Stimulated activated naive B cell treated with anti-CD40 and anti-IgM and Interleukin-4, amounts not matched to agents 10 μg/mL and 1 μg/mL and 100 μg/mL, for 72 hours (primary cell): ENCODE data around the gene QKI.
A peak's percentile ranks its signal among the peaks of the same experiment; 100 is the strongest.
"Not testable (repeated sequence)": the region's sequence is repeated elsewhere in the genome, so short reads cannot be mapped to it uniquely, and the experiment has no call there.

Experiments used
- ATAC-seq, 2 donors: fragments of 150-1000 bp; cut with Tn5 transposase; replicated peaks; 2 replicates each; pipeline ENCODE4 v1.10.0; 2021; ENCODE audit warnings: moderate library complexity in 1 of 2
- DNase-seq: peaks from one replicate; pipeline ENCODE4 v3.0.0; 2021
- H3K27ac Mint-ChIP-seq: one replicate; pipeline ENCODE4 v1.8.0; 2022; ENCODE audit warnings: mild to moderate bottlenecking, mixed read lengths
- H3K27me3 Mint-ChIP-seq, 2 donors: one replicate each; pipeline ENCODE4 v1.8.0; 2022; ENCODE audit warnings: mixed read lengths in 2 of 2
- H3K36me3 Mint-ChIP-seq, 2 donors: one replicate each; pipeline ENCODE4 v1.8.0; 2022; ENCODE audit warnings: mixed read lengths in 2 of 2, mild to moderate bottlenecking in 1 of 2
- H3K4me1 Mint-ChIP-seq, 2 donors: one replicate each; pipeline ENCODE4 v1.8.0; 2022; ENCODE audit warnings: mixed read lengths in 2 of 2, mild to moderate bottlenecking in 1 of 2
- H3K4me3 Mint-ChIP-seq, 2 donors: one replicate each; pipeline ENCODE4 v1.8.0; 2022; ENCODE audit warnings: mild to moderate bottlenecking in 2 of 2, mixed read lengths in 2 of 2, moderate library complexity in 1 of 2
- H3K9me3 Mint-ChIP-seq, 2 donors: one replicate each; pipeline ENCODE4 v1.8.0; 2022; ENCODE audit warnings: mixed read lengths in 2 of 2, mild to moderate bottlenecking in 1 of 2

The QKI gene

DNA sequence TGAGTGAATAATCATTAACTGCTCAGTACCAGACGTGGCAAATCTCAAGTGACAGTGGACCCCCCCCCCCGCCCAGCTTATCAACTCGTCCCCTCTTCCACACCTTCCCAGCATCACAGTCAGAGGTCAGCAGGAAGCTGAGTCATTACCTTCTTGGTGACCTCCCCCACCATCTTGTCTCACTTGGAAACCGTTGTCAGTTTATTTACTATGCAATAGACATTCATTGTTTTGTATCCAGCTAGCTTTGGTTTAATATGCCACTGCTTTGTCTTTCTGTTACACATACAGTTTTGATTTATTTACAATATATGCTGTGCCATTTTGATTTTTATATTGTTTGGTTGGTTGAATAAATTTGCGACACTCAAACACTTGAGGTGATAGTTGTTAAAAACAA, 158.1 kb downstream of the QKI start:
- Mint-ChIP-seq H3K4me1 (no peaks in the 10 kb centered on the region), H3K27ac (no peak overlapping the region), H3K9me3 (no peaks in the 10 kb centered on the region), H3K36me3 (peaks cover 12 to 23% of the 10 kb centered on the region in 2 donors), H3K4me3 (no peak overlapping the region), H3K27me3 (no peaks in the 10 kb centered on the region)
- ATAC-seq (no peak), DNase-seq (no peak)

DNA sequence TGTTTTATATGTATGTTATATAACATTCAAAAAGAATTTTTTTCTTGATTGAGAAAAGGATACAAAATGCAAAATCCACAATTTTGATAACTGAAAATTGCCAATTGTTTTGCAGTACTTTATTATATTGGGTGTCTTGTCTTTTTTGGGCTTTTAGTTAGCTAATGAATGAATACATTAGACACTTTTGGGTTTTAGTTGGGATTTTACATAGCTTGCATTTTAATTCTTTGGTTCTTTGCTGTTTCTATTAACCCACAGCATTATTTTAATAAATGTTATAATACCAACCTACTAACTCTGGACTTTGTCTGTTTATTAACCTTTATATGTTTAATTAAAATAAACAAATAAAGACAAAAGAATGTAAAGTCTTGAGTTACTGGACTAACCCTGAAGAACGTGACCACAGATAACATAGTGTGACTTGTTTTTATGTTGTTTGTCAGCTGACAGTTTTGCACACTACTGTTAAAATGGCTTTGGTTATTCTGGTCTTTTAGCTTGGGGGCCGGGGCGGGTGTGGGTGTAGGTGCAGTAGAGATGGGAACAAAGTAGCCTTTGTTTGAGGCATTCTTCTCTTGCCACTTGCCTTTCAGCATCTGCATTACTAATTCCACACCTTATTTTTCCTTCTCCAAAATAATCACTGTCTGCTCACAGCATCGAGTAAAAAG, 159.1 kb downstream of the QKI start:
- Mint-ChIP-seq H3K4me3 (no peak overlapping the region), H3K9me3 (no peaks in the 10 kb centered on the region), H3K4me1 (no peaks in the 10 kb centered on the region), H3K36me3 (peaks cover 12 to 27% of the 10 kb centered on the region in 2 donors), H3K27ac (no peak overlapping the region), H3K27me3 (no peaks in the 10 kb centered on the region)
- no peak for ATAC-seq
- no peak for DNase-seq

DNA sequence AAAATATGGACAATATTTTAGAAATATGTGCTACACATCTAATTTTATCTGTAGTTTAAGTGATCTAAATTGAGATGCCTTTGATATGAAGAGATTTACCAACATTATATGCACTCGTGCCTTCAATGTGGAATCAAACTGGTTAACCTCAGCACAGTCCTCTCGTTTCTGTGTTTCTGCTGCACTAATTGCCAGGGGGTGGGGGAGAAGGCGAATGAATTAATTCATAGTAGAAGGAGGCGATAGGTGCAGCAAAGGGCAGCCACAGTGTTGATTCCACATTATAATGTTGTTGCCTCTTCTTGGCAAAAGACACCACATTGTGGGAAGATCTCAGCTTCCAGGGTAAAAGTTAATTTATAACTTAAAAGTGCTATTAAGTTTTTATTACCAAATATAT, 161.6 kb downstream of the QKI start:
- H3K27me3 Mint-ChIP-seq = no peaks in the 10 kb centered on the region
- no peak for DNase-seq
- H3K27ac Mint-ChIP-seq = no peak overlapping the region
- no peaks in the 10 kb centered on the region for H3K4me1 Mint-ChIP-seq
- peaks cover 4 to 20% of the 10 kb centered on the region in 2 donors for H3K36me3 Mint-ChIP-seq
- no peak overlapping the region for H3K4me3 Mint-ChIP-seq
- no peaks in the 10 kb centered on the region for H3K9me3 Mint-ChIP-seq
- no peak for ATAC-seq

DNA sequence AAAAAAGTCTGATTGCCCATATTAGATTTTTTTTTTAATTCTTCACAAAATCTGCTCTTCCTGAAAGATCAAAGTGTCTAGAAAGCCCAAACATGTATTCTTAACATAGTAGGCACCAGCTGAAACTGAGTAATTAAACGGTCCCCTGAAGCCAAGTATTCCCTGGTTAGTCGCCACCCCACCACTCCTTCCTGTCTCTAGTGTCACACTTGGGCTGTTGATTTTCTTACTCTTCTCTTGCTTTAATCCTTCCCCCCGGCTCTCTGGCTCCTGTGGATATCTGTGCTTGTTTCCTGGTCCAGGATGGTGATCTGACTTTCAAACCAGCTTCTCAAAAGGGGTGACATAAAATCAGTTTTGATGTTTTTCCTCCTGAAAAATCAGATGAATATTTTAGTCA, 162.9 kb downstream of the QKI start:
- Mint-ChIP-seq H3K9me3 (no peaks in the 10 kb centered on the region), H3K27me3 (no peaks in the 10 kb centered on the region), H3K27ac (no peak overlapping the region), H3K4me3 (no peak overlapping the region), H3K36me3 (peaks cover 4 to 17% of the 10 kb centered on the region in 2 donors), H3K4me1 (no peaks in the 10 kb centered on the region)
- no peak for DNase-seq
- ATAC-seq = no peak

DNA sequence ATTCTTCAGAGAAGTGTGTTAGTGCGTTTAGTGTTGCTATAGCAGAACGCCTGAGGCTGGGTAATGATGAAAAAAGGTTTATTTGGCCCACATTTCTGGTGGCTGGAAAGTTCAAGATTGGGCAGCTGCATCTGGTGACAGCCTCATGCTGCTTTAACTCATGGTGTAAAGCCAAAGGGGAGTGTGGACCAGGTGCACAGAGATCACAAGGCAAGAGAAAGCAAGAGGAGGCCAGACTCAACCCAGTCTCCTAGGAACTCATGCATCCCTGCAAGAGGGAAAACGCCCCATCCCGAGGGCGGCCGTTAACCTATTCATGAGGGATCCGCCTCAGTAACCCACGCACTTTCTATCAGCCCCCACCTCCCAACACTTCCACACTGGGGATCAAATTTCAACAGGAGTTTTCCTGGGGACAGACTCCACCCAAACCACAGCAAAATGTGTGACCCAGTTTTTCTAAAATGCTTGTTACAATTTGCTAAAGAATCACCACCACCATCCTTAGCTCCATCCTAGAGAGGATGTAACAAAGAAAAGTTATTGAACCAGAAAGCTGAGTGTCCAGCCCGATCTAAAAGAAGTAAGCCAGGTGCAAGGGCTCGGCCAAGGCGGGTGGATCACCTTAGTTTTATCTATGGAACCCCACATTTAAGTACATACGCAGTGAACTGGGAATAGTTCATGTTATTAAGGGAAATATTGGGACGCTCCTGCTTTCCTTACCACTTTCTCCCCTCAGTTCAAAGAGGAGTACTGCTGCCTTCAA, 164.8 kb downstream of the QKI start:
- H3K4me1 Mint-ChIP-seq = no peaks in the 10 kb centered on the region
- ATAC-seq = no peak
- H3K9me3 Mint-ChIP-seq = no peaks in the 10 kb centered on the region
- no peak overlapping the region for H3K4me3 Mint-ChIP-seq
- peak overlapping the region; percentile 14 for H3K27ac Mint-ChIP-seq
- DNase-seq = no peak
- no peaks in the 10 kb centered on the region for H3K27me3 Mint-ChIP-seq
- H3K36me3 Mint-ChIP-seq = peaks cover 0 to 15% of the 10 kb centered on the region in 2 donors

DNA sequence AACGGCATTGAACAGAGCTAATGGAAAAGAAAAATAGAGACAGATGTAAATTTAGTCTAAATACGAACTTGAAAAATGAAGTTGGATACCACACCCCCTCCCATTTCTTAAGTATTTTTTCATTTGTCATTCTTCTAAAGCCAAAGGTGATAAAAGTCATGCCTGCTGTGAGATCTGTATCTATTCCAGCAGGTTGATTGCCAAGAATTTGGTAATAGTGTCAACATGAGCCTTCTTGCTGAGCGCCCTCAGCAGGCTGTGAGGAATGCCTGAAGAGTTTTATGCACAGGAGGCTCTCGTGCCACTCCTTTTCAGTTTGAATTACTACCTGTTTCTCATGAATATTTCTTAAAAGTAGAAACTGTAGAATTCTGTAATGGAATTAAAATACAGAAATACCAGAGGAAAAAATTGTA, 165.4 kb downstream of the QKI start:
- DNase-seq (no peak), ATAC-seq (no peak)
- no peaks in the 10 kb centered on the region for H3K4me1 Mint-ChIP-seq

DNA sequence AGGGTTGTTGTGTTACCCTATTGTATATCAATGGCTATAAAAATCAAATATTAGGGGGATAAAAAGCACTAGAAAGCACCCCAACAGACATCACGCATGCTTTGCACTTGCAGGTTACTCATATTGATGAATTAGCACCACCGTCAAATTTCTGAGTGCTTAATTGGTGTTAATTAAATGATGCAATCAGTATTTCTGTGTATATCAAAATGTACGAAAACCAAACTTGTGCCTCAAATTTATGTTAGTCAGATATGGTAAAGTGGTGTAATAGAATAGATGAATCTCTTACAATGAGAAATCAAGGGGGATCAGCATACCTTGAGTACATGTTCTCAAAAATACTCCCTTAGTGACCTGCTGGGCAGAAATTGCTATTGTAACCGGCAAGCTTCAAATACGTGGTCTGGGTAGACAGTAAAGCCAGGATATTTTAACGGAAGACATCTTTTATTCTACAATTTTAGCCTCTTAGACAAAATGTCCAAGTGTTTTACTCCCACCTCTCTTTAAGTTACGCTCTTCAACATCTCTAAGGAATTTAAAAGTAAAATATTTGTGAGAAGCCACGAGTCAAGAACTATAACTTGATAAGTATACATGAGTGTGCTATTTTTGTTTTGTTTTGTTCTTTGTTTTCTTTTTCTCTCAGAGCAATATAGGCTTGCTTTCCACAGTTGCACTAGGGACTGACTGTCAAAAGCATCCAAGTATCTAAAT, 166.0 kb downstream of the QKI start:
- ATAC-seq (no peak), DNase-seq (no peak)
- no peaks in the 10 kb centered on the region for H3K9me3 Mint-ChIP-seq
- peaks cover 0 to 15% of the 10 kb centered on the region in 2 donors for H3K36me3 Mint-ChIP-seq
- no peak overlapping the region for H3K27ac Mint-ChIP-seq
- no peaks in the 10 kb centered on the region for H3K27me3 Mint-ChIP-seq
- H3K4me3 Mint-ChIP-seq = no peak overlapping the region
- H3K4me1 Mint-ChIP-seq = no peaks in the 10 kb centered on the region

More for the DNA sequence above, 165.4 kb downstream of the QKI start:
- H3K4me3 Mint-ChIP-seq = no peak overlapping the region
- peak overlapping the region; percentile 14 for H3K27ac Mint-ChIP-seq
- H3K27me3 Mint-ChIP-seq = no peaks in the 10 kb centered on the region
- H3K9me3 Mint-ChIP-seq = no peaks in the 10 kb centered on the region
- H3K36me3 Mint-ChIP-seq = peaks cover 0 to 15% of the 10 kb centered on the region in 2 donors

DNA sequence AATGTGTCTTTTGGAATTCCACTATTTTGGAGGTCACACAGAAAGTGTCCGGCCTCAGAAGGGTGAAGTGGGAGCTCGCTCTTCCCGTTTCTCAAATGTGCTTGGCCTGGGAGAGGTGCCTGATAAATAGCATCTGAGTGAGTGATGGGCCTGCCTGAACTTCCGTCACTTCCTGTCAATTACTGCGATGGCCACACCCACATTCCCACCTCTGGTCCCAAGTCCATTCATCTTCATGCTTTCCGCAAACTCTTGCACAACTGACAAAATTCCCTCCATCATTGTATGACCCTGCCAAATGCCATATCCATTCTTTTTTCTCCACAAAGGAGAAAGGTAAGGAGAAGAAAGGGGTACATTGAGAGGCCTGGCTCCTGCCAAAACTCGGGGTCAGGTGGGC, 169.0 kb downstream of the QKI start:
- Mint-ChIP-seq H3K4me1 (peaks cover 0 to 12% of the 10 kb centered on the region in 2 donors), H3K27me3 (peaks cover 0 to 6% of the 10 kb centered on the region in 2 donors), H3K36me3 (peaks cover 0 to 8% of the 10 kb centered on the region in 2 donors), H3K9me3 (no peaks in the 10 kb centered on the region), H3K4me3 (no peak overlapping the region), H3K27ac (no peak overlapping the region)
- DNase-seq (no peak), ATAC-seq (no peak)

DNA sequence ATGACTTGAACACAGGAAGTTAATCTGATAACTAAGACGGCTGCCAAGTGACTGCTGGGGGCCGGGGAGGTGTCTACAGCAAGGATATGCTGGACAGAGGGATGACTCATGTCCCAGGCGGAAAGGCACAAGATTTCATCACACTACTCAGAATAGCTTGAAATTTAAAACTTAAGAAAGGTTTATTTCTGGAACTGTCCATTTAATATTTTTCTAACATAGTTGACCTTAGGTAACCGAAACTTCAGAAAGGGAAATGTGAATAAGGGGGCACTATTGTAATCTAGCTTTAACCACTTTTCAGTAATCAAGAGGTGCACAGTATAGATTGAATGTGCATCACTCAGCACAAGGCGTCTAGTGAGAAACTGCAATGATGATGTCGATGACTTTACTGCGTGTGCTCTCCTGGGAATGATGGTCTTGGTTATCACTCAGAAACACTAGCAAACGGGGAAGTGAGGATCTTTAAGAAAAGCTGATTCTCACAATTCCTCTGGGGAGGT, 171.5 kb downstream of the QKI start:
- Mint-ChIP-seq H3K27ac (no peak overlapping the region), H3K4me3 (no peak overlapping the region), H3K4me1 (peaks cover 0 to 17% of the 10 kb centered on the region in 2 donors), H3K27me3 (peaks cover 0 to 17% of the 10 kb centered on the region in 2 donors), H3K36me3 (peaks cover 5 to 13% of the 10 kb centered on the region in 2 donors), H3K9me3 (peaks cover 5 to 13% of the 10 kb centered on the region in 2 donors)
- DNase-seq = no peak
- ATAC-seq = peak in 1 of 2 donors; percentile 39

DNA sequence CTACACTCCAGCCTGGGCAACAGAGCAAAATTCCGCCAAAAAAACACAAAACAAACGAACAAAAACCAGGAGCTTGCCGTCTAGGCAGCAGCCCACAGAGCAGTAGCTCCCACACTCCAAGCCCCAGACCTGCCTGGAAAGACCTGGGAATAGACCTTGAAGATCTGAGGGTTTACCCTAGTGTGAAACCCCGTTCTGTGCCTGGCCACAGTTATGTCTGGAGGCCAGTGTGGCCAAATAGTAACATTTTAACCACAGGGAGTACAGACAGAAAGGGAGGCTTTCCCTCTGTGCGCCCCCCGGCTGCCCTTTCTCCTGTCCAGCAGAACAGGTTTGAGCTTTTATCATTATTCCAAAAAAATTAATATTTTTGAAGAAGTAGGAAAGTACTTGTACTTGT, 172.4 kb downstream of the QKI start:
- no peak overlapping the region for H3K27ac Mint-ChIP-seq
- peaks cover 9 to 16% of the 10 kb centered on the region in 2 donors for H3K36me3 Mint-ChIP-seq
- ATAC-seq = no peak
- no peak for DNase-seq
- H3K27me3 Mint-ChIP-seq = peaks cover 0 to 20% of the 10 kb centered on the region in 2 donors
- no peak overlapping the region for H3K4me3 Mint-ChIP-seq
- peaks cover 0 to 17% of the 10 kb centered on the region in 2 donors for H3K4me1 Mint-ChIP-seq
- H3K9me3 Mint-ChIP-seq = peaks cover 8 to 17% of the 10 kb centered on the region in 2 donors

DNA sequence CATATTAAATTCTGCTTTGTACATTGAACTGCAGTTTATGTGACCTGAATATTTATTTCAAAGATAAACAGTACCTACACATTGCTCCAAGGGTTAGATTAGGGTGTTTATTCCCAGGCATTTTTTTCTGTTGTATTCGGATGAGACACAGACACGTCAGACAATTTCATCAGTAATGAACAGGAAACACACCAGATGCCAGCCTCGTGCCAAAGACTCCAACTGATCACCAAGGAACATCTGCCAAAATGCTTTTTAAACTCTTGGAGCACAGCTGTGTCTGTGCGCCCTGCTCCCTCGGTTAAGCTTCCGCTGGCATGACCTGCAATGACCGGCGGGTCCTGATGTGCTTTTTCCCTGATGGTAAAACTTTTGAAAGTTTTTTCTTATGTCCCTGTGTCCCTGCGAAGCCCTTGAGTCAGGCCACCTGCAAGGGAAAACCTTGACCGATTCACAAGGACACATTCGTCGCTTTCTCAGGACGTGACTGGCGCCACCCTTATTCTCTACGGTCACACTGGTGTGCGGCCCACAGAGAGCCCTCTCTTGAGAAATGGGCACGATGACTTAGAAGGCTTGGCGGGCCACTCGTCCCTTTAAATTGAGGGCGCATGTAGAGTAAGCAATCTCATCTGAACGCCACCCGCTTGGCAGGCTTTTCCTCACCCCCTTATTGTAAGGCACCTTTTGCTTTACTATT, 173.9 kb downstream of the QKI start:
- no peak for ATAC-seq
- Mint-ChIP-seq H3K4me1 (peaks cover 0 to 17% of the 10 kb centered on the region in 2 donors), H3K36me3 (peaks cover 13 to 28% of the 10 kb centered on the region in 2 donors), H3K27ac (no peak overlapping the region), H3K9me3 (peaks cover 16 to 28% of the 10 kb centered on the region in 2 donors), H3K4me3 (no peak overlapping the region), H3K27me3 (peaks cover 0 to 20% of the 10 kb centered on the region in 2 donors)
- DNase-seq = no peak

DNA sequence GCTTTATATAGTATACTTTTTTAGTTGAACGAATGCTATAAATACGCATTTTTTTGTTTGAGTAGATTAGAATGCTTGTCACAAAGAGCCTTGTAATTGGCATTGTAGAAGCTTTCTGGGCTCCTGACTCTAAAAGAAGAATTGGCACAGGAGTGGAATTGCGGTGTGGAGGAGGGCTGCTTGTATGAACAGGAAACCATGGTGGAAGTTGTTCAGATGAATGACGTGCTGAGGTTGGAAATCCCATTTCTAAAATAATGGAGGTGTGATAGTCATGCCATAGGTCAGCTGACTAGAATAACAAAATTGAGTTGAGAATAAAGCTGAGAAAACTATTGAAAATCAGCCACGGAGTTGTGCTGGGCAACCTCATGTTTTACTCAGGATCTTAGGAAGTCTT, 174.9 kb downstream of the QKI start:
- peaks cover 0 to 20% of the 10 kb centered on the region in 2 donors for H3K27me3 Mint-ChIP-seq
- no peak for ATAC-seq
- peaks cover 0 to 17% of the 10 kb centered on the region in 2 donors for H3K4me1 Mint-ChIP-seq
- peaks cover 16 to 28% of the 10 kb centered on the region in 2 donors for H3K9me3 Mint-ChIP-seq
- H3K4me3 Mint-ChIP-seq = no peak overlapping the region
- no peak overlapping the region for H3K27ac Mint-ChIP-seq
- no peak for DNase-seq
- H3K36me3 Mint-ChIP-seq = peaks cover 13 to 26% of the 10 kb centered on the region in 2 donors

DNA sequence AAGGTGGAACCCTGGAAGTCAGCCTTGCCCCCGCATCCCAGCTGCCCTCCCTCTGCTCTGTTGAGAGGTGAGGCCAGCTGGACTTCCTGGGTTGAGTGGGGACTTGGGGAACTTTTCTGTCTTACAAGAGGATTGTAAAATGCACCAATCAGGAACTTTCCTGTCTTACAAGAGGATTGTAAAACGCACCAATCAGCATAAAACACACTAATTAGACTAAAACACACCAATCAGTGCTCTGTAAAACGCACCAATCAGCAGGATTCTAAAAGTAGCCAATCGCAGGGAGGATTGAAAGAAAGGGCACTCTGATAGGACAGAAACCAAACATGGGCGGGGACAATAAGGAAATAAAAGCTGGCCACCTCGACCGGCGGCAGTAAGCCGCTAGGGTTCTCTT, 175.6 kb downstream of the QKI start:
- not testable (repeated sequence) for H3K27ac Mint-ChIP-seq, ATAC-seq, H3K4me3 Mint-ChIP-seq, DNase-seq
- Mint-ChIP-seq H3K36me3 (peaks cover 13 to 26% of the 10 kb centered on the region in 2 donors), H3K9me3 (peaks cover 16 to 28% of the 10 kb centered on the region in 2 donors), H3K4me1 (peaks cover 0 to 17% of the 10 kb centered on the region in 2 donors), H3K27me3 (peaks cover 0 to 20% of the 10 kb centered on the region in 2 donors)

DNA sequence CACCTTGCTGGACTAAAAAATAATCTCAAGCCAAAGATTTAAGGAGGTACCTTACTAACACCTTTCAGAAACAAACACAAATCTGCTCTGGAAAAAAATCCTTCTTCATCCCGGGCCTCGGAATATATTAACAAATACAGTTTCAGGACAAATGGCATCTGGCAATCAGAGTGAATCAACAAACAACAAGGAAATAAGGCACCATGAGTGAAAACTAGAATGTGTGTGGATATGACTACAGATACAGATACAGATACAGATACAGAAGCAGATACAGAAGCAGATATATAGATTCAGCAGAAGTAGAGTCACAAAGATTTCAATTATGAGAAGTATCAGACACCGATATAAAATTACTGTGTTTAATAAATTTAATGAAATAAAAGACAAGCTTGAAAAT, 178.4 kb downstream of the QKI start:
- peaks cover 0 to 6% of the 10 kb centered on the region in 2 donors for H3K4me1 Mint-ChIP-seq
- DNase-seq (no peak), ATAC-seq (no peak)
- H3K27me3 Mint-ChIP-seq = peaks cover 0 to 14% of the 10 kb centered on the region in 2 donors
- peaks cover 13 to 26% of the 10 kb centered on the region in 2 donors for H3K36me3 Mint-ChIP-seq
- peaks cover 16 to 28% of the 10 kb centered on the region in 2 donors for H3K9me3 Mint-ChIP-seq
- H3K27ac Mint-ChIP-seq = no peak overlapping the region
- no peak overlapping the region for H3K4me3 Mint-ChIP-seq
